Bronchial epithelial cell (primary cell): ENCODE data around the gene DECR2. TPM values are rescaled to one million over a fixed set of nuclear protein-coding genes. Genes with fewer than 3 reads are reported as not detected.

Experiments
- DNase-seq: peaks from one replicate; pipeline ENCODE4 v3.0.0-alpha.2; 2010; ENCODE audit warnings: low read depth
- FAIRE-seq: peaks from 2 replicates; lab custom pipeline; 2011; peaks lifted over from hg19 to GRCh38; lab: Jason Lieb, UNC
- H3K27me3 ChIP-seq: 2 replicates; pipeline ENCODE4 v1.5.1; 2011; ENCODE audit warnings: low read length; ENCODE audit not compliant: control insufficient read depth, insufficient read depth
- H3K36me3 ChIP-seq: 2 replicates; pipeline ENCODE4 v1.5.1; 2011; ENCODE audit warnings: low read length; ENCODE audit not compliant: control insufficient read depth, insufficient read depth
- H3K4me3 ChIP-seq: 2 replicates; pipeline ENCODE4 v1.5.1; 2011; ENCODE audit warnings: mild to moderate bottlenecking, low read depth, low read length, control low read depth
- total RNA-seq: library from RNA; depleted of rRNA; stranded (reverse); fragments of >200 nt; gene quantifications from 2 replicates; pipeline ENCODE4 v1.2.1, GENCODE V29; 2014
- TF ChIP-seq, protein P1 (sequence below): IDR thresholded peaks from 2 replicates; pipeline ENCODE4 v1.5.1; 2011; ENCODE audit warnings: mild to moderate bottlenecking, moderate library complexity, low read length, control low read depth, inconsistent platforms; ENCODE audit not compliant: insufficient read depth, severe bottlenecking

The DECR2 gene
- total RNA-seq, 1 donor from 2014 or later = 3.7 TPM

DNA sequence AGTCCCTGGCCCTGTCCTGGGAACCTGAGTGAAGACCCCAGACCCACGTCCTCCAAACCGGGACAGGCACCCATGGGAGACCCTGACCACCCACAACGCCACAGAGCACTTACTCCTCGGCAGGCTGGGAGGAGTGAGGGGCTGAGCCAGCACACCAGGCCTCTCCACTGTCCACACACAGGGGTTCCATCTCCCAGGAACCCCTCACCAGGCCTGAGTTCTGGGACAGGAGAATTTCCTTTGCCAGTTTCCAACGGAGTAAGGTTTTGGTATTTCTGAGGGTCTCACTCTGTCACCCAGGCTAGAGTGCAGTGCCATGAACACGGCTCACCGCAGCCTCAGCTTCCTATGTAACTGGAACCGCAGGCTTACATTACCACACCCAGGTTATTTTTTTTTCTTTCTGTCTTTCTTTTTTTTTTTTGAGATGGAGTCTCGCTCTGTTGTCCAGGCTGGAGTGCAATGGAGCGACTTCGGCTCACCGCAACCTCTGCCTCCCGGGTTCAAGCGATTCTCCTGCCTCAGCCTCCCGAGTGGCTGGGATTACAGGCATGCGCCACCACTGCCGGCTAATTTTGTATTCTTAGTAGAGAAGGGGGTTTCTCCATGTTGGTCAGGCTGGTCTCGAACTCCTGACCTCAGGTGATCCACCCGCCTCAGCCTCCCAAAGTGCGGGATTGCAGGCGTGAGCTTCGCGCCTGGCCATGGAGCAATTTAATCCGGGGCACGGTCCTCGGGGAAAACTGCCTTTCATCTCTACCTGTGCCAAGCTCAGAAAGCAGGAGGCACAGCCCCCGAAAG, 21.5 kb upstream of the DECR2 start:
- TF ChIP-seq, protein P1, sequence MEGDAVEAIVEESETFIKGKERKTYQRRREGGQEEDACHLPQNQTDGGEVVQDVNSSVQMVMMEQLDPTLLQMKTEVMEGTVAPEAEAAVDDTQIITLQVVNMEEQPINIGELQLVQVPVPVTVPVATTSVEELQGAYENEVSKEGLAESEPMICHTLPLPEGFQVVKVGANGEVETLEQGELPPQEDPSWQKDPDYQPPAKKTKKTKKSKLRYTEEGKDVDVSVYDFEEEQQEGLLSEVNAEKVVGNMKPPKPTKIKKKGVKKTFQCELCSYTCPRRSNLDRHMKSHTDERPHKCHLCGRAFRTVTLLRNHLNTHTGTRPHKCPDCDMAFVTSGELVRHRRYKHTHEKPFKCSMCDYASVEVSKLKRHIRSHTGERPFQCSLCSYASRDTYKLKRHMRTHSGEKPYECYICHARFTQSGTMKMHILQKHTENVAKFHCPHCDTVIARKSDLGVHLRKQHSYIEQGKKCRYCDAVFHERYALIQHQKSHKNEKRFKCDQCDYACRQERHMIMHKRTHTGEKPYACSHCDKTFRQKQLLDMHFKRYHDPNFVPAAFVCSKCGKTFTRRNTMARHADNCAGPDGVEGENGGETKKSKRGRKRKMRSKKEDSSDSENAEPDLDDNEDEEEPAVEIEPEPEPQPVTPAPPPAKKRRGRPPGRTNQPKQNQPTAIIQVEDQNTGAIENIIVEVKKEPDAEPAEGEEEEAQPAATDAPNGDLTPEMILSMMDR = no peak
- DNase-seq (no peak), FAIRE-seq (no peak)
- Histone ChIP-seq H3K27me3 (no peaks in the 10 kb centered on the region), H3K36me3 (peaks cover 3% of the 10 kb centered on the region), H3K4me3 (peak overlapping the region; percentile 74)

DNA sequence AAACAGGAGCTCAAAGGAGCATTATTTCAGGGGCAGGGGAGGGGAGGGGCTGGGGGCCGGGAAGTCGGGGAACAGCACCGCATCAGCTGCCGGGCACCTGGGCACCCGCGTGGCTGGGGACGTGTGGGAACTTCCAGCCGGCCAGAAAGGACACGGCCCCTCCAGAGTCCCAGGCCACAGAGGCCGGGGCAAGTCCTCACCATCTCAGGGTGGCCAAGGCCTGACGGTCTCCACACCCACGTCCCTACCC, 21.0 kb upstream of the DECR2 start:
- FAIRE-seq (no peak), DNase-seq (no peak)
- H3K27me3 ChIP-seq = no peaks in the 10 kb centered on the region
- TF ChIP-seq, protein P1 = no peak
- H3K36me3 ChIP-seq = peaks cover 3% of the 10 kb centered on the region
- H3K4me3 ChIP-seq = peak overlapping the region; percentile 74

DNA sequence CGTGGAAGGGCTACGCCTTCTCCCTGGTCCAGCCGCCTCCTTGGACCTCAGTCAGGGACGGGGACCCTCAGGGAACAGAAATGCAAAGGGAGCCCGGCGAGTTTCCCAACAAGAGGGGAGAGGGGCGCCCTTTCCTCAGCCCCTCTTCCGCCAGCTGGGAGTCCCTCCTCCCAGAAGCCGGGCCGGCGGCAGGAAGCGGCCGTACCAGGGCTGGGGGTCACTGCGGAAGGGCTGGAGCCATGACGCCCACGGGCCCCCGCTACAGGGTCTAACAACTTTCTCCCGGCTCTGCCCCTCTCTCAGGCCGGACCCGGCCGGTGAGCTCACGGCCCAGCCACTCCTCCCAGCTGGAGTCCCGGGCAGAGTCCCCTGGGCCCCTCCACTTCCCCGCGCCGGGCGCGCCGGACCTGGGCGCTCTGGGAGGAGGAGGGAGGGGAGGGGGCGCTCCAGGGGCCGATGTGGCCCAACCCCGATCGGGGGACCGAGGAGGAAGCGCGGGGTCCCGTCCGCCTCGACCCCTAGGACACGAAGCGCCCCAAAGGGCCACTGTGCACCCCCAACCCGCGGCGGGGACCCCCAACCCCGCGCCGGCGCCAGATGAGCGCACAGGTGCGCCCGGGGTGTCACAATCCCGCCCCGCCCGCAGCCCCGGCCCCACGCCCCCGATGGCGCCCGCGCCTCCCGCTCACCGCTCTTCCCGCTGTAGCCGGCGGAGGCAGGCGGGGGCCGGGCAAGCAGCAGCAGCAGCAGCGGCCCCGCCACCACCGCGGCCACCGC, 20.5 kb upstream of the DECR2 start:
- FAIRE-seq = no peak
- Histone ChIP-seq H3K4me3 (peak overlapping the region; percentile 74), H3K36me3 (peaks cover 3% of the 10 kb centered on the region), H3K27me3 (no peaks in the 10 kb centered on the region)
- DNase-seq = no peak
- TF ChIP-seq, protein P1 = no peak

DNA sequence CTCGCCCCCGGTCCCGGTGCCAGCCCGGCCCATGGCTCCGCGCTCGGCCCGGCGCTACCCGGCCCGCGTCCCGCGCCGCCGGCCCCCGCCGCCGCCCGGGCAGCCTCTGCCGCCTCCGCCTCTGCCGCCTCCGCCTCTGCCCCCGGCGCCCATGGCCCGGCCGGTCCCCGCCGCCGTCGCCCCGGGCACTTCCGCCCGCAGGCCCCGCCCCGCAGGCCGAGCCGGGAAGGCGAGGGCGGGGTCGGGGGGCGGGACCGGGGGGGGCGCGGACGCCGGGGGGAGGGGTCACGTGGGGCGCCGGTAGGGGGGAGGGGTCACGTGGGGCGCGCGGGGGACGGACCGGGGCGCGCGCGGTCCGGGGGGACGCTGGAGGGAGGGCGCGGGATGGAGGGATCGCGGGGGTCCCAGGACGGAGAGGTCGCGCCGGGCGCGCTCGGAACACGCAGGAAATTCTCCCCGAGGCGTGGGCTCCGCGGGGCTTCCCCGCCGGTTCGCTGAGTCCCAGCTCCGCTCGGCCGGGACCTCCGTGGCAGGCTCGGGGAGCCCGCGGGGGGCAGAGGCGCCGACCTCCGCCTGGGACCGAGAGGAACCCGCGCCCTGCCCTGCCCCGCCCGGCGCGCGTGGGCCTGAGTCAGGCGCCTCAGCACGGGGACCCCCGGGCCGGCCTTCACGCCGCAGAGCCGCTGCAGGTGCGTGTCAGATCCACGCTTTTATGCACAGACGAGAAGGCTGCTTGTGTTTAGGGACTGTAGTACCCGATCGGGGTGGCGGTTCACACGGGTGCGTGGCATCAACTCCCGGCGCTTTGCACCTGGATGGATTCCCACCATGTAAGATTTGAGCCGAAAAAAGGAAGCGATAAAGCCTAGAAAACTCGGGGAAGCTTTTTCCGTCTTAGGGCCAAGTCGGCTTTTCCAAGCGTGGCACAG, 19.6 kb upstream of the DECR2 start, which contains the start of gene PGAP6:
Gene PGAP6 (minus strand): TSS at position 190 of the 929 bp plus-strand sequence. CDS start 157 bp downstream, at position 33.
- peak within 1 kb of the TSS; percentile 74 for H3K4me3 ChIP-seq
- TF ChIP-seq, protein P1 = no peak
- no peaks in the 10 kb centered on the region for H3K27me3 ChIP-seq
- FAIRE-seq (no peak), DNase-seq (no peak)
- peaks cover 1% of the 10 kb centered on the region for H3K36me3 ChIP-seq

DNA sequence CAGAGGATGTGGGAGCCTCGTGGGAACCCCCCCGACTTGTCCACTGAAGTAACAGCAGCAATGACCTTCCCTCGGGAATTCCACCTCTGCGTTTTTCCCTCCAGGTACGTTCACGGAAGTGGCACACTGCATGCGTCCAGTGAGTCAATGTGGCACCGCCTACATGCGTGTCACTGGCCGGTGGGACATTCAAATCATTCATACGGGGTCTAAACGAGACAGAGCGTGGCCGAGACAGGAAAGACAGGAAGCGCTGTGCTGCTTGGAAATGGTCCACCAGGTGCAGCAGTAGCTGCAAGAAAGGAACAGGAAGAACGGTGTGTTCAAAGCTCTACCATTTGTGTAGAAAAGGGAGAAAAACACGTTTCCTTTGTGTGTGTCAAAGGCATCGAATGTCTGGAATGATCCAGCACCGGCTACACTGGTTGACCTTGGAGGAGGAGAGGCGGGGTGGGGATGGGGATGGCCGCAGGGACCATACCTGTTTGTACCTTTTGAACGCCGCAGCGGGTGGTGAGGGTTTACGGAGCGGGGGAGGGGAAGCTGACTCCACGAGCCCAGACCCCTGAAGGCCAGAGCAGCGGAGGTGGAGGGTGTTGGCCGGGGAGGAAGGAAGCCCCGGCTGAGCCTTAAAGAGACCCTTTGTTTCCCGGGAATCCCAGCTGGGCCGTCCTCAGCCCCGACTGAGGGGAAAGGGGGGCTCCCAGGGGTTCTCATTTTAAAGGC, 18.2 kb upstream of the DECR2 start:
- TF ChIP-seq, protein P1 = peak; percentile 17
- DNase-seq (peak; percentile 74), FAIRE-seq (peak; percentile 94)
- Histone ChIP-seq H3K36me3 (no peaks in the 10 kb centered on the region), H3K4me3 (peak overlapping the region; percentile 18), H3K27me3 (no peaks in the 10 kb centered on the region)
